GM18951 (cell line): ENCODE results near the gene RAB35.
A peak's percentile ranks its signal among the peaks of the same experiment; 100 is the strongest.

Source experiments
- POLR2A ChIP-seq: IDR thresholded peaks from 4 replicates; pipeline ENCODE4 v1.6.1; 2011; ENCODE audit warnings: mild to moderate bottlenecking; ENCODE audit not compliant: insufficient read length, insufficient read depth; ENCODE audit errors: extremely low read depth
- in situ Hi-C: fragments of 300-500 bp; cut with MboI; formaldehyde crosslinking; loops from one replicate; pipeline ENCODE4 v1.12.0; 2022; ENCODE audit warnings: low sequenced_read_pairs, mixed read lengths, inconsistent platforms; ENCODE audit not compliant: unreplicated experiment

Gene RAB35

GRCh38 chr12:120142231-120142877 is 25.8 kb upstream of the RAB35 start:
- in situ Hi-C loops, result no loop called here
- TF ChIP-seq POLR2A, result no peak

DNA sequence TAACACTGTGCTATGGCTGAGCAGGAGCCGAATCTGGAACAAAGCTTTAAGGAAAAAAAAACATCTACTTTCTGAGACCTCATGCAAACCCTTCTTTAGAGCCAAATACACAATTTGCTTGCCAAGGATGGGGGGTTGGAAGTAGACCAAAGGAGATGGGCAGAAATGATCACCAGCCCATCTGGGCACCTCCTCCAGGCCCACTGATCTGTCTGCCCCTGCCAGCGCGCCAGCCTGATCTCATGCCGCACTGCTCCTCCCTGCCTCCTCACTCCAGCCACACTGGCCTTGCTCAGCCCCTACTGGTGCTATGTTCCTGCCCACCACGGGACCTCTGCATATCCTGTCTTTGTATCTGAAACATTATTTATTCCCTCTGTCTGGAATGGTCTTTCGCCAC is 24.8 kb upstream of the RAB35 start:
- in situ Hi-C loops, result no loop called here

DNA sequence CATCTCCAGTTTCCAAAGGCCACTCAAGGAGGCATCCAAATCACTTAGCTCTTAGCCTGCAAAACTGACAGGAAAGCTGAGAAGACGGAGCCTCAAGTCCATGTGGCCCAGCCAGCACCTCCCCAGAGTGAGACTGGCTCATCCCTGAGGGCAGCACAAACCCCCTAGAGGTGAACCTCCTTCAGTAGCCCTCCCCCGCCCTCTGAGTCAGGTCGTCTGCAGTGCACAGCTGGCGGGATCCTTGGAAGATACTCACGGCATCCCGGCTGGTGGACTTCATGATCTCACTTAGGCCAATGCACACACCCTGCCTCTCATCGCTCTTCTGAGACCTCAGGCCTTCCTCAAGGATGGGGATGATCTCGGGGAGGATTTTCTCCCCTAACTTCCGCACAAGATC is 24.1 kb upstream of the RAB35 start:
- TF ChIP-seq POLR2A, result no peak
- in situ Hi-C loops, result no loop called here

More for the DNA sequence above, 24.8 kb upstream of the RAB35 start:
- TF ChIP-seq POLR2A, result no peak

- TF ChIP-seq POLR2A, result no peak
- in situ Hi-C loops, result no loop called here
Observed at GRCh38 chr12:120139958-120140357, 23.4 kb upstream of the RAB35 start.

- TF ChIP-seq POLR2A, result no peak
- in situ Hi-C loops, result no loop called here
Observed at GRCh38 chr12:120138366-120138765, 21.8 kb upstream of the RAB35 start.

GRCh38 chr12:120137833-120138232 is 21.3 kb upstream of the RAB35 start:
- no peak for TF ChIP-seq POLR2A
- in situ Hi-C loops, result no loop called here

- TF ChIP-seq POLR2A, result no peak
- in situ Hi-C loops, result no loop called here
Observed at GRCh38 chr12:120136093-120136770, 19.7 kb upstream of the RAB35 start.

GRCh38 chr12:120134307-120134980 is 17.9 kb upstream of the RAB35 start:
- in situ Hi-C loops, result no loop called here
- no peak for TF ChIP-seq POLR2A

DNA sequence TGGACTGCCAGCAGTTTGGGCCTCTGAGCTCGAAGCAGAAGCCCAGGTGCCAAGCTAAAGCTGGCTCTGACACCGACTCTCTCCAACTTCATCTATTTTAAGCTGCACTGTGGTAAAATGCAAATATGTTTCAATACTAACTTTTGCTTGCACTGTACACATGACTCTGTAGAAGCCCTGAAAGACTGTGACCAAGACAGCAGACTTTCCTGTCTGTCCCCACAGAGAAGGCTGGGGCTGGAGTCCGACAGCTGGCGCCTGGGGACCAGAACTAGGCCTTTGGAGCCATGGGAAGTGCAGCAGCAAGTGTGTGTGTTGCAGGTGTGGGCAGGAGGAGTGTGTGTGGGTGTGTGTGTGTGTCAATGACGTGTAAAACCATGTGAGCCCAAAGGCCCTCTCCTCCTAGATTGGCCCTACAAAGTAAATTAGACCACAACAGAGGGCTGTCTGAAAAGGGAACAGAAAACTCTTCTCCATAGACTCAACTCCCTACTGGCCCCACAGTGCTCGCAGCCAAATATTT is 16.4 kb upstream of the RAB35 start:
- peak; percentile 50 for TF ChIP-seq POLR2A
- in situ Hi-C loops, result no loop called here

- in situ Hi-C loops, result no loop called here
- TF ChIP-seq POLR2A, result peak; percentile 19
Observed at GRCh38 chr12:120132054-120132836, 15.7 kb upstream of the RAB35 start.

GRCh38 chr12:120131116-120131515 is 14.6 kb upstream of the RAB35 start:
- no peak for TF ChIP-seq POLR2A
- in situ Hi-C loops, result no loop called here

- no peak for TF ChIP-seq POLR2A
- in situ Hi-C loops, result no loop called here
Observed at GRCh38 chr12:120130011-120130410, 13.5 kb upstream of the RAB35 start.

- in situ Hi-C loops, result no loop called here
- TF ChIP-seq POLR2A, result no peak
Observed at GRCh38 chr12:120126635-120127005, 10.1 kb upstream of the RAB35 start.
